HFF-Myc (cell line): ENCODE results near the gene SSTR5.

Source experiments
- DNase-seq: peaks from one replicate; pipeline ENCODE4 v3.0.0-alpha.2; 2011; ENCODE audit warnings: low read depth; ENCODE audit errors: extremely low read depth
- H3K4me3 ChIP-seq: replicated peaks from 2 replicates; pipeline ENCODE4 v1.5.1; 2011; ENCODE audit warnings: low read depth, mild to moderate bottlenecking, control low read depth, low read length
- CTCF ChIP-seq: IDR thresholded peaks from 2 replicates; pipeline ENCODE4 v1.5.1; 2012; ENCODE audit warnings: mild to moderate bottlenecking, low read depth, low read length, control low read depth; ENCODE audit errors: missing control alignments

SSTR5 gene

GRCh38 chr16:1099189-1100083, 26.9 kb downstream of the SSTR5 start:
- no peak for TF ChIP-seq CTCF
- no peak overlapping the region for H3K4me3 ChIP-seq
- no peak for DNase-seq

GRCh38 chr16:1100084-1100800, 27.7 kb downstream of the SSTR5 start:
- no peak for TF ChIP-seq CTCF
- no peak overlapping the region for H3K4me3 ChIP-seq
- DNase-seq, result no peak

GRCh38 chr16:1101133-1101532, 28.6 kb downstream of the SSTR5 start:
- no peak for DNase-seq
- no peak overlapping the region for H3K4me3 ChIP-seq
- TF ChIP-seq CTCF, result no peak

- no peak overlapping the region for H3K4me3 ChIP-seq
- no peak for TF ChIP-seq CTCF
- no peak for DNase-seq
Measured at GRCh38 chr16:1101573-1102332, 29.2 kb downstream of the SSTR5 start.

GRCh38 chr16:1102333-1102700, 29.8 kb downstream of the SSTR5 start:
- no peak for TF ChIP-seq CTCF
- no peak for DNase-seq

GRCh38 chr16:1102921-1103635, 30.5 kb downstream of the SSTR5 start:
- no peak for DNase-seq
- no peak overlapping the region for H3K4me3 ChIP-seq
- peak; percentile 47 for TF ChIP-seq CTCF

More at GRCh38 chr16:1102333-1102700, 29.8 kb downstream of the SSTR5 start:
- no peak overlapping the region for H3K4me3 ChIP-seq
